HG03342 (cell line): ENCODE measurements around the gene LSR.
"Not testable (repeated sequence)": the region's sequence is repeated elsewhere in the genome, so short reads cannot be mapped to it uniquely, and the experiment has no call there.

Experiments used
- ATAC-seq: cut with Tn5 transposase; IDR thresholded peaks from one replicate; pipeline ENCODE4 v1.9.1; 2021; ENCODE audit warnings: mild to moderate bottlenecking, moderate library complexity; ENCODE audit not compliant: unreplicated experiment

LSR gene

DNA sequence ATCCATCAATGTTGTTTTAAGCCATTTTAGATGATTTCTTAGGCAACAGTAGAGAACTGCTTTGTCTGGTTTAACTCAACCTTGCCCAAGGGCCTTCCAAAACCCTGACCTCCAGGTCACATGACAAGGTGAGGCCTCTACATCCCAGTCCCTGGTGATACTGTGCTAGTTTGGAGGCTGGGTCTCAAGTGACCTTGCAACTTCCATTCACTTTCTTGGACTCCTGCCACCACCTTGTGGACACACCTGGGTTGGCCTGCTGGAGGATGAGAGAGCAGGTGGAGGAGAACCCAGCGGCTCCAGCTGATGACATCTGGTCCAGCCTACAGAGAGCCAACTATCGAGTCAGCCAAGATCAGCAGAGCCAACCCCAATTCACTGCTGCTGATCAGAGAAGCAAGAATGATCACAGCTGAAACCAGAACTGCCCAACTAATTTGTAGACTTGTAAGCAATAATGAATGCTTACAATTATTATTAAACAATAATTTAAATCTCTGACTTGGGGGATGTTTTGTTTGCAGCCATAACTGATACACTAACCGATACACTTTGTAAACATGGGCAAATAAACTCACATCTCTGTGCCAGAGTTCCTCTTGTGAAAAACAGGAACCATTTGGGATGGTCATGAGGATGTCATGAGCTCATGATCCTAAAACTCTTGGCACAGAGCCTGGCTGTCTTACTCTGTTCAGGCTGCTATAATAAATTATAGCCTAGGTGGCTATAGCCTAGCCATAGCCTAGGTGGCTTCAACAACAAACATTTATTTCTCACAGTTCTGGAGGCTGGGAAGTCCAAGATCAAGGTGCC is 31.8 kb upstream of the LSR start:
- no peak for ATAC-seq

DNA sequence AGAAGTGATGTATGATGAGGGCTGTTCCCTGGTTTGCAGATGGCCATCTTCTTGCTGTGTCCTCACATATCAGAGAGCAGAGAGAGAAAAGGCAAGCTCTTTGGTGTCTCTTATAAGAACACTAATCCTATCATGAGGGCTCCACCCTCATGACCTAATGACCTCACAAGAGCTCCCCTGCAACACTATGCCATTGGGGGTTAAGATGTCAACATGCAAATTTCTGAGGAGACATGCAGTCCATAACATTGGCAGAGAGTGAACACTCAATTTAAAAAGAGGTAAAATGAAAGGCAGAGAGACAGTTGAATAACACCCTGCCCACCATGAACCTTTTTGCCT is 31.2 kb upstream of the LSR start:
- no peak for ATAC-seq

GRCh38 chr19:35219008-35219407 is 29.8 kb upstream of the LSR start:
- ATAC-seq: no peak

DNA sequence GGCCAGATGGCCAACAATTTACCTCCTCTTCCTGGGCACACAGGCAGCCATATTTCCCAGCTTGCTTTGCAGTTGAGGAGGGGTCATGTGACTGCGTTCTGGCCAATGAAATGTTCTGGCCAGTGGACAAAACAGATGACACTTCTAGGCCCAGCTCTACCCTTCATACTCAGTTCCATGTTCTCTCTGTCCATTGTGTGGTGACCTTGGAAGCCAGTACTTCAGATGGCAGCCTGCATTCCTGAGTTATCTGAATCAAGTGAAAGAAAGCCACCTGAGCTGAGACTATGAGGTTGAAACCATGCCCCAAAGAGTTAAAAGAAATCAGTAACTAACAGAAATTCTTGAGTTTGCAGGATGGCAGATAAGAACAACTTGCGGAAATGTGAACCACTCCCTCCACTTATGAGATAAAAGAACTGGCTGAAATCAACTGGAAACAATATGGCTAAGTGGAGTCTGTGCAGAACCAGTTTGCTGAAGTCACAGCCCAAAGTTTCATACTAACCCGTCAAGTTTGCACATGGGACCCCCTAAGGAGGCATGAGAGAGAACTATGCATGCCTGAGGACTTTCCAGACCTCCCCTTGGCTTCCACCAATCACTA is 28.4 kb upstream of the LSR start:
- no peak for ATAC-seq

GRCh38 chr19:35220973-35221590 is 27.7 kb upstream of the LSR start:
- ATAC-seq: not testable (repeated sequence)

DNA sequence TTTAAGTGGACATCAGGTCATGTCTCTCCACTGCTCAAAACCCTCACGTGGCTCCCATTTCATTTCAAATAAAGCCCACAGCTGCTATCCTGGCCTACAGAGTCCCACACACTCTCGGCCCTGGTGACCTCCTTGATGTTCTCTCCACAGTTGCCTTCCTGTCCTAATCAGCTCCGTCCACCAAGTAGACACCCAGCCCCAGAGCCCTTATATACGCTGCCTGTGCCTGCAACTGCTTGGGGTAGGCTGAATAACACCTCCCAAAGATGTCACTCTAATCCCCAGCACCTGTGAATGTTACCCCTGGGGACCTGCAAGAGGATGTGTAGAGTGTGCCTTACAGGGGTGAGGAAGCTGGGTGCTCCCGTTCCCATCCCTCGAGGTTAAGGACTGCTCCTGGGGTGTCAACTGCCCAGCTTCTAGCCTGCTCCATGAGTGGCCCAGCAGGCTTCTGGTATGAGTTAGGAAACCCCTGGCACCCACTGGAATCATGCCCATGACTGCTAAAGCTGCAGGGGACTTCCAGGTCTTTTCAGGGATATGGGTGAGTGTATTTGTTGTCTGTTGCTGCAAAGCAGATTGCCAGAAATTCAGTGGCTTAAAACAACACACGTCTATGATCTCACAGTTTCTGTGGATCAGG is 26.3 kb upstream of the LSR start:
- no peak for ATAC-seq

GRCh38 chr19:35223084-35223790 is 25.6 kb upstream of the LSR start:
- no peak for ATAC-seq

- no peak for ATAC-seq
Measured at GRCh38 chr19:35223862-35224505, 24.8 kb upstream of the LSR start.

DNA sequence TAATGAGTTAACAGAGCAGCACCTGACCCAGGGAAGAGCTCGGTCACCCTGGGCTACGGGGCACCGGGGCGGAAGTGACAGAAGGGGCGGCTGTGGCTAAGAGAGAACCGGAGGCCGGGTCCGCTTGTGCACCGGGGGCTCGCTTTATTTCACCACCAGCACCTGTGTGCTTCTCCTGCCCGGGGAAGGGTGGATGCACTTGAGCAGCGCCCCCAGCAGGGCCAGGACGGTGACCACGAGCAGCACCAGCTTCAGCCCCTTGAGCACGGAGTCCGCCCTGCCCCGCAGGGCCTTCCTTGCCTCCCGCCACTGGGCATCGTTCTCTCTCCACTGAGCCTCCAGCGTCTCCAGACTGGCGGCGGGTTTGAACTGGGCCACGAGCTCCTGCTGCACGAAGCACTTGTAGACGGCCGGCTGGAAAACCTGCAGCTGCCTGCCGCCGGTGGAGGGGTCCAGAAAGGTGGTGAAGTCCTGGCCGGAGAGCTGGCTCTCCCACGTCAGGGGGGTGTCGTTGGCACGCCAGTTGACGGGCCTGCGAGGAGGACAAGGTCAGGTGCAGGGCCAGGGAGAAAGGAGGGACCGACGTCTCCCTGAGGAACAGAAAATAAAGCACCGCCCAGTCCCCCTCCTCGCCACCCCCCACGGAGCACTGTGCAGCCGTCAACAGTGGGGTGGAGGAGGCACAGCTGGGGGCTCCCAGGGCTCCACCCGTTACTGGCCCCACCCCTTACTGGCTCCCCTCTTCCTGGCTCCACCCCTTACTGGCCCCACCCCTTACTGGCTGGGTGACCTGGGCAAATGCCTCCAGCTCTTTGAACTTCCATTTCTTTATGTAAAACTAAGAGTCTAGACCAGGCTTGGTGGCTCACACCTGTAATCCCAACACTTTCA is 23.9 kb upstream of the LSR start:
- no peak for ATAC-seq

DNA sequence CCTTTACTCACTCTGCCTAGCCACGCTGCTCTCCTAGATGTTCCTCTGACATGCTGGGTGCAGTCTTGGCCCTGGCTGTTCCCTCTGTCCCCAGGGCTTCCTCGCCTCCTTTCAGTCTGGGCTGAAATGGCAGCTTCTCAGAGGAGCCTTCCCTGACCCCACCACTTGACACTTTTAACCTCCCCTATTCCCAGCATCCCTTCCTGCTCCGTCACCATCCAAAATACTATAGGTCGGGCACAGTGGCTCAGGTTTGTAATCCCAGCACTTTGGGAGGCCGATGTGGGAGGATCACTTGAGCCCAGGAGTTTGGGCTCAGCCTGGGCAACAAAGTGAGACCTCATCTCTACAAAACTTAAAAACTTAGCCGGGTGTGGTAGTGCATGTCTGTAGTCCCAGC is 22.9 kb upstream of the LSR start:
- no peak for ATAC-seq

DNA sequence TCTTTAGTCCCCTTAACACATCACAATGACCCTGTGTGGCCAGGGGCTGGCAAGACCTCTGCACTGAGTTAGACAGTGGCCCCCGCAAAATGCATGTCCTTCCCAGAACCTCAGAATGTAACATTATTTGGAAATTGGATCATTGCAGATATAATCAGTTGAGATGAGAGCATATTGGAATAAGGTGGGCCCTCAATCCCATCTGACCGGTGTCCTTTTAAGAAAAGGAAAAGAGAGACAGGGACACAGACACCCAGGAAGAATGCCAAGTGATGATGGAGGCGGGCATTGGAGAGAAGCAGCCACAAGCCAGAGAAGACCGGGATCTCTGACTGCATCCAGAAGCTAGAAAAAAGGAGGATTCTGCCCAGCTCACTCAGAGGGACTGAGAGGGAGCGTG is 22.1 kb upstream of the LSR start:
- ATAC-seq: no peak

DNA sequence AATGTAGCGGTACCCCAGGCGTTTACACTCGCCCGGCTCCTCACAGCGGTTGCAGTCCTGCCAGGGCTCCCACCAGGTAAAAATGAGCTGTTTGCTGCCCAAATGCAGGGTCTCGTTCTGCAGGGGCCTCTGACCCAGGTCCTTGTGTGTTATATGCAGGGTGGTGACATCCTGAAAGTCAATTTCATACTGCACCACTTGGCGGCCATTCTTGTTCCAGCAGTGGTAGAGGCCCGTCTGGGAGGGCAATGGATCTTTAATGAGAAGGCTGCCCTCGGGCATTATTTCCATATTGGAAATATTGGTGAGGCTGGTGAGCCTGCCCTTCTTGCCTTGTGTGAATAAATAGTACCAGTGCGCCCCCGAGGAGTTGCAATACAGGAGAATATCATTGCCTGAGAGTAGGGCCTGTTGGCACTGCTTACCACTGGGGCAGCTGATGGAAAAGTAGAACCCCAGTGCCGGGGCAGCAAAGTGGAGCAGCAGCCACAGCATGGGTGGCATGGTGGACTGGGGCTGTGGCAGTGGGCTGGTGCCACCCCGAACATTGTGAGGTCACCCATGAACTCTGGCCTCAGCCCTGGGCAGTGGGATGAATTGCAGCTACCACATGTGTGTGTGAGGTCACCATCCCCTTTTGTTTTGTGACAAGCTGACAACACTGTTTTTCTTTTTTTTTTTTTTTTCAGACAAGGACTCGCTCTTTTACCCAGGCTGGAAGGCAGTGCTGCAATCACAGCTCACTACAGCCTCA is 20.4 kb upstream of the LSR start, which contains the start of gene FAM187B:
Gene FAM187B (minus strand): TSS at position 563 of the 754 bp plus-strand sequence. CDS start 59 bp downstream, at position 504.
- ATAC-seq: no peak

- no peak for ATAC-seq
Measured at GRCh38 chr19:35229601-35230000, 19.2 kb upstream of the LSR start.

- ATAC-seq: no peak
Measured at GRCh38 chr19:35231956-35232645, 16.7 kb upstream of the LSR start.

DNA sequence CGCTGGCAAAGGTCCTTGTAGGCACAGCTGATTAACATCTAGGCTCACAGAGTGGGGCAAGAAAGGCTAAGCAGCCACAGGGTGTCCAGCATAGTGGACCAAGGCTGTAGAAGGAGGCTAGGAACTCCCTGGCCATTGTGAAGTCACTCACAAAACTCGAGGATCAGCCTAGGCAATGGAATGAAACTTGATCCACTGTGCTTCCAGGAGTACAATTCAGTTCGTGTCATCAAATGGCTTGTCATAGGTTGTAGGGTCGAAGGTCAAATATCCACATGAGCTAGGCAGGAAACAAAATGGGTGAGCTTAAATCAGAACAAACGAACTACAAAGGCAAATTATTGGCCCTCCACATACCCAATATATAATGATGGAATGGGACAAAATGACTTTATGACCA is 15.9 kb upstream of the LSR start:
- ATAC-seq: no peak

DNA sequence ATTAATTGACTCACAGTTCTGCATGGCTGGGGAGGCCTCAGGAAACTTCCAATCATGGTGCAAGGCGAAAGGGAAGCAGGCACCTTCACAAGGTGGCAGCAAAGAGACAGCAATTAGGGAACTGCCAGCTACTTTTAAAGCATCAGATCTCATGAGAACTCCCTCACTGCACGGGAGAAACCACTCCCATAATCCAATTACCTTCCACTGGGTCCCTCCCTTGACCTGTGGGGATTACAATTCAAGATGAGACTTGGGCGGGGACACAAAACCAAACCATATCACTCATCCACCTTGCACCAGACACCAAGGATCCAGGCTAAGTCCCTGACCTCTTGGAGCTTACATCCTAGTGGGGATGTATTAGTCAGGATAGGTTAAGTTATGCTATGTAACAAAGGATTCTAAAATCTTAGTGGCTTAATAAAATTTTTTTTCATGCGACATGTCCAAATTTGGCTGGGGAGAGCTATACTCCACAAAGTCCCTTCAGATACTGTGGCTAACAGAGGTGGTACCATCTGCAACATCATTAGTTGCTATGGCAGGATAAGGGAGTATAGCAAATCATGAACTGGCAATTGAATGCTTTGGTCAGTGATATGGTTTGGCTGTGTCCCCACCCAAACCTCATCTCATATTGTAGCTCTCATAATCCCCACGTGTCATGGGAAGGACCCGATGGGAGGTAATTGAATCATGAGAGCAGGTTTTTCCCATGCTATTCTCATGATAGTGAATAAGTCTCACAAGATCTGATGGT is 12.0 kb upstream of the LSR start:
- no peak for ATAC-seq

GRCh38 chr19:35239597-35239996 is 9.2 kb upstream of the LSR start:
- not testable (repeated sequence) for ATAC-seq

- no peak for ATAC-seq
Measured at GRCh38 chr19:35240327-35240726, 8.5 kb upstream of the LSR start.
